Inflammatory macrophage treated with lipopolysaccharide for 1 hour (primary cell): ENCODE results near the gene NRIP2.

Experiments used
- DNase-seq, 2 donors: peaks; one replicate each; pipeline ENCODE4 v3.0.0-alpha.2; 2020 to 2022

The NRIP2 gene

DNA sequence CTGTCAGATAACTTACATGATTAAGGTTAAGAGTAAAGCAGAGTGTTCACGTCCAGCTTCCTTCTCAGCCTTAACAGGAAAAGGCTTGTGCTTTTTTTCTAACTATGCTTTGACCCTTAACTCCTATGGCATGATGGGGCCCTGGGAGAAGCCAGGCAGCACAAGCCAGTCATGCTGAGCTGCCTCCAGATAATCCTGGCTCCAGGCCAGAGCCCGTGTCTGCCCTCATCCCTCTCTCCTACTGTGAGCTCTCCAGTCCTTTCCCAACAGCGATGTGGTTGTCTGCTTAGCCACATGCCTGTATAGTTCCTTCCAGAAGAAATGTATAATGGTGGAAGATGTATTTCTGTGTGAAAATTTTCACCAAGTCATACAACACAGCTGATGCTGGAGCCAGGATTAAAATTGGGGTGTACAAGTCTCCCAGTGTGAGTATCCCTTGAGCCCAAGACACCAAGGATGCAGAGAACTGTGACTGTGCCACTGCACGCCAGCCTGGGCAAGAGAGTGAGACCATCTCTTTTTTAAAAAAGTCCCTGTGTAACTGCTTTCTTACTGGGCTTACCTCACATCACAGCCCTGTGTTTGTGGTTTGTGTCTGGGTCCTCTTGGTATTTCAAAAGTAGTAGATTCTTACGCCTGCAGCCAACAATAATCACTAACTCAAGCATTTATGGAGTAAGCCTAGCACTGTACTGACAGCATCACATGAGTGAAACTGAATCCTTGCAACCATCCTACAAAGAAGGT lies 30.3 kb downstream of the NRIP2 start:
- DNase-seq, result no peak

DNA sequence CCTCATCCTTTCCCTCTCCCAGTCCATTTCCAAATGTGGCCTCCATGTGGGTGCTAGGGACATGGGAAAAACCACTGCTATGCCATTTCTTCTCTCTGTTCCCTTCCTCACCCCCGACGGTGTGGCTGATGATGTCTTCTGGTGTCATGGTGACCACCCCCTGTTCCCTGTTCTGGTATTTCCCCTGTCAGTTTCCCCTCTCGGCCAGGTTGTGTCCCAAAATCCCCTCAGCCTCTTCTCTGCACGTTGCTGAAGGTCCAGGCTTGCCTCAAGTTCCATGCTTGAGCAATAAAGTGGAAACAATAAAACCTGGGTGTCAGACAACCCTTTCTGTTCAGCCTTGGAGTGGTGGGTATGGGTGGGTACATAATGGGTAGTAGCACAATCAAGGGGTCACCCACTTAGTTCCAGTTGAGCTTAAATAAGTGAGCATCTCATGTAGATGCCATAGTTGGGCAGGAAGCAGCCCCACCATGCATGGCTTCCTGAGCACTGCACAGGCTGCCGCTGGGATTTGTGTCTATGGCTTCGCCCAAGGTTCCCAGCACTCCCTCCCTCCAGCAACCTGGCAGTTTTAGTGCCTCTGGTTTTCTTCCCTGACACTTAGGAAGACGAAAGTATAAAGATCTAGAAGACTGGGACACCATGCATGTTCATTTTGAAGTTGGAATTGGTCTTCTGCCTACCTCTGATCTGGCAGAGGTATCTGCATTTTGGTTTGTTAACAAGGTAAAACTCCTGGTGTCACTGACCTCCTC lies 31.0 kb downstream of the NRIP2 start:
- DNase-seq, result no peak

DNA sequence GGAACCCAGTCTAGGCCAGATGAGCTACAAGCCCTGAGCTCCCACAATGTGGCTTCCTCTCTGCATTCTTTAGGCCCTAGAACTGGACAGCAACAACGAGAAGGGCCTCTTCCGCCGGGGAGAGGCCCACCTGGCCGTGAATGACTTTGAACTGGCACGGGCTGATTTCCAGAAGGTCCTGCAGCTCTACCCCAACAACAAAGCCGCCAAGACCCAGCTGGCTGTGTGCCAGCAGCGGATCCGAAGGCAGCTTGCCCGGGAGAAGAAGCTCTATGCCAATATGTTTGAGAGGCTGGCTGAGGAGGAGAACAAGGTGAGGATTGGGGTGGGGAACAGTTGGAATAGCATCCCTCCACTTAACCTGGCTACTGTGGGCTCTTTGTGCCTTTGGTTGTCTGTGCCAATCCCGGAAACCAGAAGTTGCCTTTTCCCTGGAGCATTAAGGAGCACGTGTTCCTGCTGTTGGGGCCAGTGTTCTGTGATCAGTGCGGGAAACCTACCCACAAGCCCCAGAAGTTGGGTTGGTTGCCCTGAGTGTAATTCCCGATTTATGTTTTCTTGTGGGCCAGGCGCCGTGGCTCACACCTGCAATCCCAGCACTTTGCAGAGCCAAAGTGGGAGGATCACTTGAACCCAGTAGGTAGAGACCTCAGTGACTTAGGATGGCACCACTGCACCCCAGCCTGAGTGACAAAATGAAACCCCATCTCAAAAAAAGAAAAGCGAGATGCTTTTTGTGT lies 33.6 kb downstream of the NRIP2 start:
- no peak for DNase-seq

DNA sequence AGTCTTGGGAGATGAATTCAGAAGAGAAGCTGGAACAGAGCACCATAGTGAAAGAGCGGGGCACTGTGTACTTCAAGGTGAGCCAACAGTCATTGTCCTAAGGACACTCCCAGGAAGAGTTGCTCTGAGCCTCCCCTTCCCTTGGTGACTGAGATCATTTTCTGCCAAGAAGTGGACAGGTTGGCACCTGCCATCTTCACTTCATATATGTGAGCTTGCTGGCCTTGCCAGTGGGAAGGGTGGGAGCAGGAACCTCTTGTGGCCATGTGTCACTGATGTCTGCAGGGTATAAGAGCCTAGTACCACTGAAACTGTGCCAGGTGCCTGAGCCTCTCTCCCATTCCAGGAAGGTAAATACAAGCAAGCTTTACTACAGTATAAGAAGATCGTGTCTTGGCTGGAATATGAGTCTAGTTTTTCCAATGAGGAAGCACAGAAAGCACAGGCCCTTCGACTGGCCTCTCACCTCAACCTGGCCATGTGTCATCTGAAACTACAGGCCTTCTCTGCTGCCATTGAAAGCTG lies 34.7 kb downstream of the NRIP2 start:
- no peak for DNase-seq

DNA sequence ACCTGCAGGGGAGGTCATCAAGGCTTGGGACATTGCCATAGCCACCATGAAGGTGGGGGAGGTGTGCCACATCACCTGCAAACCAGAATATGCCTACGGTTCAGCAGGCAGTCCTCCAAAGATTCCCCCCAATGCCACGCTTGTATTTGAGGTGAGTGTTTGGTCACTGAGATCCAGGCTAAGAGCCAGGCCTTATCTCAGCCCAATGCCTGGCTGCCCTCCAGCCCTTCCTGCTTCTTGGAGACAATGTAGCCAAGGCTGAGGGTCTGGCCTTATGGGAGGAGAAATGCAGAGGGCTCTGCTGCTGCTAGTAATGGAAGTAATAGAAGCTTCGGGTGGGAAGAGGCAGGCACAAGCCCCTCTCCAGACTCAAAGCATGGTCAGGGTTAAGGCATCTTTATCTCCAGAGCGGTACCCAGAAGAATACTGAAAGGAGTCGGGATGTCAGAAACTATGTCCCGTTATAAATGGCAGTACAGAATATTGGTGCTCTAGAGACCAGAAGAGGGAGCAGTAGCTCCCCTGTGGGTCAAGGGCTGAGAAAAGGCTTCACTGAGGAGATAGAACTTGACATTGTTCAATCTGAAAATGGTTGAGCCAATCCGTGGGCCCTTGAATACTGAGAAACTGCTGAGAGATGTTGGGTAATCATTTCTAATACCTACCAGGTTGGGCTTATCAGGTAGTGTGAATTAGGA lies 37.0 kb downstream of the NRIP2 start:
- no peak for DNase-seq

DNA sequence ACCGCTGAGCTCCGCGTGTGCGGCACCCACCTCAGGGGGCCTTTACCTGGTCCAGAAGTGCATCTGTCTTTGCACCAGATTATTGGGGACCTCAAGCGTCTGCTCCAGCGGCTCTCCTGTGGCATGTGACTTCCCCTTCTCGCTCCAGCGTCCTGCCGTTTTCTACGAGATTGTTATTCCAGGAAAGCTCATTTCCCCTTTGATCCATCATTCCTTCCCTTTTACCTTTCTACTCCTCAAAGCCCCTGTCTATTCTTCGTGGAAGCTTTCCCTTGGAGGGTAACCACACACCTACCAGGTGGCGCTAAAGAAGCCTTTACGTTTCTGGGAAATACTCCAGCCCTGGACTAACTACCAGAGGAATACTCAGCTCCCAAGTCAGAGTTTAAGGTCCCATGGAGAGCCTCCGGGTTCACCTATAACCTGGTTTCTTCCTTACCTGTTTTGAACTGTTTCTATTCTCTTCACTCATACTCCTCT lies 38.6 kb downstream of the NRIP2 start:
- no peak for DNase-seq

DNA sequence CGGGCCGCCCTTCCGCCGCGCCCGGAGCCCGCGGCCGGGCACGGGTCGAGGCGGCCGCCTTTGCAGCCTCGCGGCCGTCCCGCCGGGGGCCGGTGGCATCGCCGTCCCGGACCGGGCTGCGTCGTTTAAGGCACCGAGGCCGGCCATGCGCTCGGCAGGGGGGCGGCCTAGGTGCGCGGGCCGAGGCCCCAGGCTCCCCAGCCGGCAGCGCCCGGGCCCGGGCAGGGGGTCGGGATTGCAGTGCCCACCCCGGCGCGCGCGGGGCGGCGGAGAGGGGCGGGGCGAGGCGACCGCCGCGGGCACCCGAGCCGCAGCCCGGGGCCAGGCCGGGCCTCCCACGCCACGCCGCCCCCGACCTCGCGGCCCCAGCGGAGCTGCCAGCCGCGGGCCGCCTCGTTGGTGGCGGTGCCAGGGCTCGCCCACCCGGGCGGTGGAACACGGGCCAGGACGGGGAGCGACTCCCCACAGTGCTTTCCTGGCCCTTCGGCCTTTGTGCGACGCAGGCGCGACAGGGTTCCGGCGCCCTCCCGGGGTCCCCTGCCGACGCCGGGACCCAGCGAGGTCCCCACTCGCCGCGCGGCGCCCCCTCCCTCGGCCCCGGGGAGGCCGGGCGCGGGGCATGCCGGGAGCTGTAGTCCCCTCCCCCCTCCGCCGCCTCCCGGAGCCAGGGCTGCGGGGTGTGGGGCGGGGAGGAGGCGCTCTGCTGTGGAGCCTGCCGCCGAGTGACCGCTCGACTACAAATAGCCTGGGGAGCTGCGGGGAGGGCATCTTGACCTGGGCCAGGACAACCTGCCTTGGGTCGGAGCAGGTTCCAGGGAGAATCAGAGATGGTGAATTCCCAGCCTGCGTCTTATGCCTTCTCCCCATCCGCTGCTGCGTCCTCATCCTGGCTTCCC lies 39.3 kb downstream of the NRIP2 start:
- DNase-seq, result peak; percentile 35 to 55

DNA sequence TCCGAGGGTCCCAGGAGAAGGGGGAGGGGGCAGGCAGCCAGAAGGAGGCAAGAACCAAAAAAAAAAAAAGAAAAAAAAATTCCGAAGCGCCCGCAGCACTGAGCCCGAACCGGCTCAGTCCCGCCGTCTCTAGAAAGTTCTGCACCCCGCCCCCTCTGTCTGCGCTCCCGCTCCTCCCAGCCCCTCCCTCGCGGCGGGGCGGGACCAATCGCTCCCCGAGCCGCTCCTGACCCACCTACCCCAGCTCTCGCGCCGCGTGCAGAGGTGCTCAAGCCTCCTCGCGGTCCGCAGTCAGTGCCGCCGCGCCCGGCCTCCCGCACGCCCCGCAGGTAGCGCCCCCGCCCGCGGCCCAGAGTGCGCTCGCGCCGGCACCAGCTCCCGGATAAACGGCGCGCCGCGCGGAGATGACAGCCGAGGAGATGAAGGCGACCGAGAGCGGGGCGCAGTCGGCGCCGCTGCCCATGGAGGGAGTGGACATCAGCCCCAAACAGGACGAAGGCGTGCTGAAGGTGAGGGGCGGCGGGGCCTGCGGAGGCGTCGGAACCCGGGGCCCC lies 40.0 kb downstream of the NRIP2 start, which contains the start of gene FKBP4:
TSS of gene FKBP4 (plus strand) at position 235 of the 554 bp plus-strand sequence. CDS start at position 405, 170 bp downstream.
- DNase-seq, result peak; percentile 67 to 77

DNA sequence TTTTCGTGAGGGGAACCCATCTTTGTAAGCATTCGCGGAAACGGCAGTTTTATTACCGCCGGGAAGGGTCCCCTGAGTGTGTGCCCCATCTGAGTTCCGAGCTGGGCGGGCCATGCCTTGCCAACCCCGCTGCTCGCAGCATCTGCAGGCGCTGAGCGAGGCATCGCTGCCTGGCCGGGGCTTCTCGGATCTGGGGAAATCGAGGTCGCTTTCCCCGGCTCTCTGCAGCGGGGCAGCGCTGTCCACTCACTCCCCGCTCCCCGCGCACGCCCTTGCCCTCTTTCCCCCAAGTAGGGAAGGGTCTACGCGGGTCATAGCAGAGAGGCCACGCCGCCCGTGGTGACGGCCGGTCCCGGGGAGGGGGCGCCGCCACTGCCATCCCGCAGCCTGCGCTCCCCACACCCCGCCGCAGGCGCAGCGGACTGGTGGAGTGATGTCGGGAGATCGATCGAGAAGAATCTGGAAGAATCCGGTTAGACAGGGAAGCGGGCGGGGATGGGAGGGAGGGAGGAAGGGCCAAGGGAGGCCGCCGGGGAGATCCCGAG lies 40.6 kb downstream of the NRIP2 start:
- no peak for DNase-seq

DNA sequence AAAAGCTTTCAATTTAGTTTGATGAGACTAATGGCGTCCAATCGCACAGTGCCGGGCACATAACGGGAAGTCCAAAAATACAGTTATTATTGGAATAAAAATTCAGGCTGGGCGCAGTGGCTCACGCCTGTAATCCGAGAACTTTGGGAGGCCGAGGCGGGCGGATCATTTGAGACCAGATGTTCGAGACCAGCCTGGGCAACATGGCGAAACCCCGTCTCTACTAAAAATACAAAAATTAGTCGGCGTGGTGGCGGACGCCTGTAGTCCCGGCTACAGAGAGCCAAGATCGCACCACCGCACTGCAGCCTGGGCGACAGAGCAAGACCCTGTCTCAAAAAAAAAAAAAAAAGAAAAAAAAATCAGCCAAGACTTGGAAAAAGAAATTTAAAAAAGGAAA lies 41.3 kb downstream of the NRIP2 start:
- no peak for DNase-seq

DNA sequence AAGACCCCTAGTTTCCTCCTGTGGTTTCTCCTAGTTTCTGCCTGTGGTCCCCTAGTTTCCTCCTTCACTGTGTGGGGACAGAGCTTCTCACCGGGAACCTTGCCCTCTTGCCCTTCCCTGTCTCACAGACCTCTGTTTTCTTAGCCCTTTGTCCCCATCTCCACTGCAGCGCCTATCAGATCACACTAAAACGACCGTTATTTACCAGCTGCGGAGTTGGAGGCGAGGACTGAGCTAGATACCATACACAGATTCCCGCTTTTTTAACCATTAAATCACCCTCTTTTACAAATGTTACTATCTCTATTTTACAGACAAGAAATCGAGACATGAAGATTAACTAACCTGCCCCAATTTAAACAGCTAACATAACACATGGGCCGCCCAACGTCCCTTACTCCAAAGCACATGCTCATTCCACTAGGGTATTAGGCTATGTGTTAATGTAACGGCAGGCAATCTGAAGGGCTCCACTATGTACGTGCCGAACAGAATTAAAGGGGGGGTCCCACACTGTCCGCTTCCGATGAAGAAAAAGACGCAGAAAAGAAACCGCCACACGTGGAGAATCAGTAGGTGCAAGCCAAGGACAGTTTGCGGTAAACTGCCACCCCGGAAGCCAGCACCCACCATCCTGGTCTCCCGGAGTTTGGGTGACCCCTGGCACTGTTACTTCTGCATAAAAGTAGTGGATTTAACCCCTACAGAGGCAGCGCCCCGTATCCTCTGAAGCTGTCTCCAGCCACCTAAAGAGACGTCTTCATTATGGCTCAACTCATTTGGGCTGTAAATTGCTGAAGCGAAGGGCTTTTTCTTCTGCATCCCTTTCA lies 41.9 kb downstream of the NRIP2 start:
- no peak for DNase-seq

DNA sequence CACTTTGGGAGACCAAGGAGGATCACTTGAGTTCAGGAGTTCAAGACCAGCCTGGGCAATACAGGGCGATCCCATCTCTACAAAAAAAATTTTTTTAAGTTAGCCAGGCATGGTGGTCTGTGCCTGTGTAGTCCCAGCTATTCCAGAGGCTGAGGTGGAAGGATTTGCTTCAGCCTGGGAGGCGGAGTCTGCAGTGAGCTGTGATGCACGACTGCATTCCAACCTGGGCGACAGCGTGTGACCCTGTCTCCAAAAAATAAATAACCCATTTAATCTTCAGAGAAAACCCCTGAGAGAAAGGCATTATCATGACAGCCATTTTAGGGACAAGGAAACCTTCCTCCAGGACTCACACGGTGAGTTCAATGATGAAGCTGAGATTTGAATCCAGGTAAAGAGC lies 43.7 kb downstream of the NRIP2 start:
- DNase-seq, result no peak

DNA sequence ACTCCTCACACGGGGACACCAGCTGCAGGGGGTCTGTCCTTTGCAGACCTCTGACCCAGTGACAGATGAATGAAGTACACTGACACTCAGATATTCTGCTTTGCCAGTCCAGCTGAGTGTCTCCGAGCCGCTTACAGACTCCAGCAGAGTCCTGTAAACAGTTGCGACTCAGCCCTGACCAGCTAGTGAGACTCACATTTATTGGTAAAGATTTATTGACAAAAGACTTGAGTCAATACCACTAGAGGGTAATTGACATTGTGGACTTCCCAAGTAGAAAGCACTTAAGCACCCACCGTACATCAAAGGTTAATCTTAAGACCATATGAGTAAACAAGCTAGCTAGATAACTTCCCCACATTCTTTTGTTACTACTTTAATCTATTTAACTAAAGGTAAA lies 49.8 kb downstream of the NRIP2 start:
- no peak for DNase-seq

DNA sequence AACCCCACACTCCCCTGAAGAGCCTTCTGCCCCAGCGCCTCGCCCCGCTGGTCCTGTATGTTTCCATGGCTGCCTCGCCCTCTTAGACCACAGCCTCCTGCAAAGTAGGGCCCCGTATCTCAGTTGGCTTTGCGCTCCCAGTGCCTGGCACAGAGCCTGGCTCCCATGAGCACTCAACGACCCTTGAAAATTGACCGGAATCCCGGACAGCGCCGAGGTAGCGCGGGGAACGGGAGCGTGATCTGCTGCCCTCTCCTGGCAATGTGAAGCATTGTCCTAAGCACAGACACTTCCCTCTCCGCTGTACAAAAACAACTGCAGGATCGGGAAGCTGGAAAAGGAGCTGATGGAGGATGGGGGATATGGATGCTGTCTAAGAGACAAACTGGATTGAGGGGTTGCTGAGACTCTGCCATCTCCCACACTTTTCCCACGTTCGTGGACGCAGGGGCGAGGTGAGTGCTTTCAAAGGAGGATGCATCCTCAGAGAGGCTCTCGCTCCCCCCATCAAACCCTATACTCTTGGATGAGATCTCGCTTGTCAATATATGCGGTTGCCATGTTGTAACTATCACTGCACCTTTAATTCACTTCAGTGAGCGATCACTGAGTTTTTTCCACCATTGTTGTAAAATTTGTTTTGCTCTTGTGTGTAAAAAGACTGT lies 50.8 kb downstream of the NRIP2 start:
- DNase-seq, result peak in 1 of 2 donors; percentile 64

DNA sequence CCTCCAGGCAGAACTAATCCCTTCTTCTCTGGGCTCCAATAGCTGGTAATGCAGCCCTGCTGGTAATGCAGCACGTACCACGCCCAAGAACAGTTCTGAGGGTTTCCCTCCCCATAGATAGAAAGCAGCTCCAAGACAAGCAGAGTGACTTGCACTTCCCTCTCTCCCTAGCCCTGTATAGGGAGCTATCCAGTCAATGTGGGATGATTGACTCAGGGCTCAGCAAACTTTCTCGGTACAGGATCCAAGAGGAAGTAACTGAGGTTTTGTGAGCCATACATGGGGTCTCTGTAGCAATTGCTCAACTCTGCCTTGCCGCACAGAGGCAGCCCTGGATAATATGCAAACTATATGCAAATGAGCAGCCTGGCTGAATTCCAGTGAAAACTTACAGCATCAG lies 55.6 kb downstream of the NRIP2 start:
- DNase-seq, result peak; percentile 36 to 46

DNA sequence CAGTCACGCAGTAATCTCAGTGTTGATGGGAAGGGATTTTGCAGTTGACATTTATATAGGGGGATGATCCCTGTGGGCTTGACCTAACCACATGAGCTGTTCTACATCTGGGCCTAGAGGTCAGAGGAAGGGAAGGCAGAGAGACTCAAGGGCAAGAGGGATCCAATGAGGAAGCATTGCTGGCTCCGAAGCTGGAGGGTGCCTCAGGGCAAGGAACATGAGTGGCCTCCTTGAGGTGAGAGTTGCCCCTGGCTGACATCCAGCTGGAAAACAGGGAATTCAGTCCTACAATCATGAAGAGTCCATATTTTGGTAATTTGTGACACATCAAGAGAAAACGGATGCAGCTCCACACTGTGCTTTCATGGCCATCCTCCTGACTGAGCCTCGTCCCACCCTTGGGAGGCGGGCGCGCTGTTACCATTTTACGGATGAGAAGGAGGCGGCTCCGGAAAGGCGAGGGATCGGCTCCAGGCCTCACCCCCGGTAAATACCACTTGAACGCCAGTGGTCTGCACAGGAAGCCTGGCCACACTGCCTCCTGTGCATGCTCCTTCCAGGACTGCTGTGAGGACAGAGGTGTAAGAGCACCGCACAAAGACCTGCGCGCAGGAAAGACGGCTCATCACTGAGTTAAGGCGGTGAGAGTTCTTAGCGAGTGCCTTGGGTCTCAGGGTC lies 58.6 kb downstream of the NRIP2 start:
- no peak for DNase-seq

DNA sequence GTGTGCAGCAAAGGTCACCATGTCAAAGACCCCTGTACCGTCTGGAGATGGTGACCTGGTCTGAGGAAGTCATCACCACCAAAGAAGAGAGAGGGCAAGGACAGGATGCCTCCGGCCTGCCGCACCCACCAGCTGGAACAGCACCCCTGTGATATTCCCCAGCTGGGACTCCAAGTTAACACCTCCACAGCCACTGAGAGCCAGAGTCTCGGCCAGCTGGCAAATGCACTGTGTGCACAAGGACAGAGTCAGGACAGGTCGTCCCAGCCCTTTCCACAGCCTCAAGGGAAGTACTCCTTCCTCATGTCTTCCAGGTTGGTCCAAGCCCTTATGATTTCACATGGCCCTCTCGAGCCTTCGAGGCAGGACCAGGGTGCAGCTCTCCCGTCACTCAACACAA lies 59.4 kb downstream of the NRIP2 start:
- DNase-seq, result no peak
